ENCODE results near the gene MRPS18B. TPM values are rescaled to one million over a fixed set of nuclear protein-coding genes. Genes with fewer than 3 reads are reported as not detected.

MRPS18B gene
- total and polyA plus RNA-seq, 2 of the 13 experiments (the other 11 are each of a cell fraction or from before 2014, with no cell fraction given), result 125 to 131 TPM

DNA sequence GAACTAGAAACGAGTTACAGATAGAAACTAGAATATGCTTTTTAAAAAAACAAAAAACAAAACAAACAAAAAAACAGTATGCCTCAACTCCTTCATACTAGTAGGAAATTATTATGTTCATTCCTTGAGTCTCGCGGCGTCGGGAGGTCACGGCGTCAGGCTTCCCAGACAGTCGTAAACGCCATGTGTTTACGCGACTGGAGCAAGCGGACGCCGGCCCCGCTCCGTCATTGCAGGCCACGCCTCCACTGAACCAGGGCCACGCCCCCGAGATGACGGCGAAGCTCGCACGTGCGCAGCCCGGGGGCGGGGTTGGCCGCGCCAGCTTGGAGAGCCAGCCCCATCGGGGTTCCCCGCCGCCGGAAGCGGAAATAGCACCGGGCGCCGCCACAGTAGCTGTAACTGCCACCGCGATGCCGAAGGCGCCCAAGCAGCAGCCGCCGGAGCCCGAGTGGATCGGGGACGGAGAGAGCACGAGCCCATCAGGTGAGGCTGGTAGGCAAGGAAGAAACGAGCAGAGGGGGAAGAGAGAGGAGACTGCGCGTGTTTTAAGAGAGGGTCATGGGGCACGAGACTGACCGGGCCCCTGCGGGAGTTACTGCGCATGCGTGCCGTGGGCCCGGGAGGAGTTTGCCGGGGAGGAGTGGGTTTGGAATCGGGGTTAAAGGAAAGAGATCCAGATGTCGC is 46.4 kb upstream of the MRPS18B start, which contains the start of gene ABCF1 (continued):
- TF ChIP-seq ZSCAN30 (CRISPR knock-in tag; IDR thresholded peaks at IDR 0.05) (no peak), ZNF124 (CRISPR knock-in tag; IDR thresholded peaks at IDR 0.05) (peak; percentile 96), TP53 (CRISPR knock-in tag; conservative IDR thresholded peaks at IDR 0.05) (peak; percentile 89; the same call in 1 of the 2 replicates), ZNF451 (CRISPR knock-in tag; IDR thresholded peaks at IDR 0.05) (peak; percentile 96), CREM (IDR thresholded peaks at IDR 0.05) (peak; percentile 75), CREM (CRISPR knock-in tag; IDR thresholded peaks at IDR 0.05) (peak; percentile 43; the same call in 1 of the 2 replicates), AKAP8 (CRISPR knock-in tag; IDR thresholded peaks at IDR 0.05) (peak; percentile 93), HOXA5 (CRISPR knock-in tag; IDR thresholded peaks at IDR 0.05) (peak; percentile 97), CBX2 (IDR thresholded peaks at IDR 0.05; ENCODE audit: low read depth, low read length) (no peak), CBX2 (CRISPR knock-in tag; IDR thresholded peaks at IDR 0.05; ENCODE audit: low read depth) (no peak), ZNF430 (CRISPR knock-in tag; IDR thresholded peaks at IDR 0.05) (peak; percentile 97), NRL (CRISPR knock-in tag; IDR thresholded peaks at IDR 0.05; ENCODE audit: borderline replicate concordance) (peak; percentile 98), ZNF883 (CRISPR knock-in tag; IDR thresholded peaks at IDR 0.05; ENCODE audit: not compliant biosample characterization) (peak; percentile 98), SP4 (CRISPR knock-in tag; IDR thresholded peaks at IDR 0.05) (peak; percentile 96), SALL1 (CRISPR knock-in tag; IDR thresholded peaks at IDR 0.05) (peak; percentile 95), NONO (IDR thresholded peaks at IDR 0.05) (no peak), NONO (CRISPR knock-in tag; conservative IDR thresholded peaks at IDR 0.05) (peak; percentile 93), GTF3A (CRISPR knock-in tag; conservative IDR thresholded peaks at IDR 0.05) (peak; percentile 66; the same call in 1 of the 2 replicates), SMAD1 (CRISPR knock-in tag; IDR thresholded peaks at IDR 0.05; ENCODE audit: borderline replicate concordance, low read depth) (peak; percentile 80), ZNF432 (CRISPR knock-in tag; IDR thresholded peaks at IDR 0.05; ENCODE audit: borderline replicate concordance) (no peak)
- TF ChIP-seq, protein P1, sequence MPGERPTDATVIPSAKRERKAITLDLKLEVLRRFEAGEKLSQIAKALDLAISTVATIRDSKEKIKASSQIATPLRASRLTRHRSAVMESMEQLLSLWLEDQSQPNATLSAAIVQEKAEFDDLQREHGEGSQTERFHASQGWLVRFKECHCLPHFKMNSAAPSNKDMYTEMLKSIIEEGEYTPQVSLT (CRISPR knock-in tag; IDR thresholded peaks at IDR 0.05; ENCODE audit: borderline replicate concordance, low read depth), result no peak
- TF ChIP-seq, protein P2, sequence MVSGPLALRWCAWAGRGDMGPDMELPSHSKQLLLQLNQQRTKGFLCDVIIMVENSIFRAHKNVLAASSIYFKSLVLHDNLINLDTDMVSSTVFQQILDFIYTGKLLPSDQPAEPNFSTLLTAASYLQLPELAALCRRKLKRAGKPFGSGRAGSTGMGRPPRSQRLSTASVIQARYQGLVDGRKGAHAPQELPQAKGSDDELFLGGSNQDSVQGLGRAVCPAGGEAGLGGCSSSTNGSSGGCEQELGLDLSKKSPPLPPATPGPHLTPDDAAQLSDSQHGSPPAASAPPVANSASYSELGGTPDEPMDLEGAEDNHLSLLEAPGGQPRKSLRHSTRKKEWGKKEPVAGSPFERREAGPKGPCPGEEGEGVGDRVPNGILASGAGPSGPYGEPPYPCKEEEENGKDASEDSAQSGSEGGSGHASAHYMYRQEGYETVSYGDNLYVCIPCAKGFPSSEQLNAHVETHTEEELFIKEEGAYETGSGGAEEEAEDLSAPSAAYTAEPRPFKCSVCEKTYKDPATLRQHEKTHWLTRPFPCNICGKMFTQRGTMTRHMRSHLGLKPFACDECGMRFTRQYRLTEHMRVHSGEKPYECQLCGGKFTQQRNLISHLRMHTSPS (CRISPR knock-in tag; IDR thresholded peaks at IDR 0.05; ENCODE audit: low read depth), result peak; percentile 74; the same call in 1 of the 2 replicates
- TF ChIP-seq, protein P3, sequence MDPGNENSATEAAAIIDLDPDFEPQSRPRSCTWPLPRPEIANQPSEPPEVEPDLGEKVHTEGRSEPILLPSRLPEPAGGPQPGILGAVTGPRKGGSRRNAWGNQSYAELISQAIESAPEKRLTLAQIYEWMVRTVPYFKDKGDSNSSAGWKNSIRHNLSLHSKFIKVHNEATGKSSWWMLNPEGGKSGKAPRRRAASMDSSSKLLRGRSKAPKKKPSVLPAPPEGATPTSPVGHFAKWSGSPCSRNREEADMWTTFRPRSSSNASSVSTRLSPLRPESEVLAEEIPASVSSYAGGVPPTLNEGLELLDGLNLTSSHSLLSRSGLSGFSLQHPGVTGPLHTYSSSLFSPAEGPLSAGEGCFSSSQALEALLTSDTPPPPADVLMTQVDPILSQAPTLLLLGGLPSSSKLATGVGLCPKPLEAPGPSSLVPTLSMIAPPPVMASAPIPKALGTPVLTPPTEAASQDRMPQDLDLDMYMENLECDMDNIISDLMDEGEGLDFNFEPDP (CRISPR knock-in tag; conservative IDR thresholded peaks at IDR 0.05), result no peak
- TF ChIP-seq, protein P4, sequence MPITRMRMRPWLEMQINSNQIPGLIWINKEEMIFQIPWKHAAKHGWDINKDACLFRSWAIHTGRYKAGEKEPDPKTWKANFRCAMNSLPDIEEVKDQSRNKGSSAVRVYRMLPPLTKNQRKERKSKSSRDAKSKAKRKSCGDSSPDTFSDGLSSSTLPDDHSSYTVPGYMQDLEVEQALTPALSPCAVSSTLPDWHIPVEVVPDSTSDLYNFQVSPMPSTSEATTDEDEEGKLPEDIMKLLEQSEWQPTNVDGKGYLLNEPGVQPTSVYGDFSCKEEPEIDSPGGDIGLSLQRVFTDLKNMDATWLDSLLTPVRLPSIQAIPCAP (CRISPR knock-in tag; IDR thresholded peaks at IDR 0.05; ENCODE audit: low read depth), result peak; percentile 85; the same call in 1 of the 2 replicates
- TF ChIP-seq, protein P5, sequence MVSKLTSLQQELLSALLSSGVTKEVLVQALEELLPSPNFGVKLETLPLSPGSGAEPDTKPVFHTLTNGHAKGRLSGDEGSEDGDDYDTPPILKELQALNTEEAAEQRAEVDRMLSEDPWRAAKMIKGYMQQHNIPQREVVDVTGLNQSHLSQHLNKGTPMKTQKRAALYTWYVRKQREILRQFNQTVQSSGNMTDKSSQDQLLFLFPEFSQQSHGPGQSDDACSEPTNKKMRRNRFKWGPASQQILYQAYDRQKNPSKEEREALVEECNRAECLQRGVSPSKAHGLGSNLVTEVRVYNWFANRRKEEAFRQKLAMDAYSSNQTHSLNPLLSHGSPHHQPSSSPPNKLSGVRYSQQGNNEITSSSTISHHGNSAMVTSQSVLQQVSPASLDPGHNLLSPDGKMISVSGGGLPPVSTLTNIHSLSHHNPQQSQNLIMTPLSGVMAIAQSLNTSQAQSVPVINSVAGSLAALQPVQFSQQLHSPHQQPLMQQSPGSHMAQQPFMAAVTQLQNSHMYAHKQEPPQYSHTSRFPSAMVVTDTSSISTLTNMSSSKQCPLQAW (CRISPR knock-in tag; IDR thresholded peaks at IDR 0.05), result peak; percentile 99

All from HepG2 (cell line).